GM19397 (cell line): ENCODE measurements around the gene MGAT4A.
"Not testable (repeated sequence)": the region's sequence is repeated elsewhere in the genome, so short reads cannot be mapped to it uniquely, and the experiment has no call there.

Experiments
- ATAC-seq: cut with Tn5 transposase; IDR thresholded peaks from one replicate; pipeline ENCODE4 v1.9.1; 2021; ENCODE audit warnings: mild to moderate bottlenecking, moderate library complexity; ENCODE audit not compliant: unreplicated experiment

MGAT4A gene

DNA sequence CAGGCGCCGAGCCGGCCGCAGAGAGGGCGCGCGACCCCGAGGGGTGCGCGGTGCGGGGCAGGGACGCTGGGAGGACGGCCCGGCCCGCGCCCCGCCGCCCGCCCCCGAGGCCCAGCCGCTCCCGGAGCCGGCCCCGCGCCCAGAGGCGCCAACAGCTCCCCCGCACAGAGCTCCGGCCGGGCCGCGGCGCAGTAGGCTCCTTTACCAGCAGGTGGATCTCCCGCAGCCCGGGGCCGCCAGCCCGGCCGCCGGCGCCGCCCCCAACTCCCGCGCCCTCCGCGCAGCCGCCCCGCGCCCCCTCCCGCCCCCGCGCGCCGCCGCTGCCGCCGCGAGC is 258 bp downstream of the MGAT4A start:
- ATAC-seq = peak; percentile 56

DNA sequence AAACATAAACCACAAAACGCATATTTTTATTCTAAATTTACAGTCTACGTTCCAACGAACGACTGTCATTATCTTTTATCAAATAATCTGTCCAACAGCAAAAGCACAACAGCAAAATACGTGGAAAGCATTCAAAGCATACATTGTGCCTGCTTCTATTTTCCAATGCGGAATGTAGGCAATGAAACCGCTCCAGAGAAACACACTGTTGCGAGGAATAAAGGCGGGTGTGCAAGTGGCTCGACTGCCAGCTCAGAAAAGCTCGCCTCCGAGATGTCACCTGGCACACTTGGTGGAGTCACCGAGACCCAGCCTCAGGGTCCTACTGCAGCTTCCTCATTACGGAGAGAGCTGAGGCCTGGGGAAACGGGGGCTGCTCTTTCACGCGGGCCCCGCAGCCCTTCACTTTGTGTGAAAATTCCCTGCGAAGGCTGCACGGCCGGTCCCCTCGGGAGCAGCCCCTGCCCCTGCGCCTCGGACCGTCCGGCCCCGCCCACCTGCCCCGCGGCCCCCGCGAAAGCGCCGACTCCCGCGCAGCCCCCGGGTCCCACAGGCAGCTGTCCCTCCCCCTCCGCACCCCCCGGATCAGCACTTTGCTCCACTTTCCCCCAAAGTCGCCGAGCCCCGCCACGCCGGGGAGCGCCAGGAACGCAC is 752 bp downstream of the MGAT4A start:
- no peak for ATAC-seq

DNA sequence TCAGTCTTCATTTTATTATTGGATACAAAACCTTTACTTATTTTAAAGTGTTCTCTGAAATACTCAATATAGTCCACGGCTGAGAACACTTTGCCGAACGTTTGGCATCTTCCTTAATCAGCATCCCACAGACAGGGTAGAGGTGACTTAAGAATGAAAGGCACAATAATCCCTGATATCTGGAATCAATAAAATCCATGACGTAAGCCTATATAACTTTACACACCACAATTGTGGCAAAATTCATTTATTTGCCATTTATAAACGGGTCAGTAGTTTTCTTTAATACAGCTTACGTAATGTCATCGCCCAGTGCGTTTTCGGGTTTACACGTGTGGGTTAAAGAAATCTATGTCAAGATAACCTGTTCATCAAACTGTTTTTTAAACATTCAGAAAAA is 1.3 kb downstream of the MGAT4A start:
- ATAC-seq = no peak

GRCh38 chr2:98728088-98728718 is 2.7 kb downstream of the MGAT4A start:
- not testable (repeated sequence) for ATAC-seq

GRCh38 chr2:98727369-98728087 is 3.4 kb downstream of the MGAT4A start:
- no peak for ATAC-seq

GRCh38 chr2:98726735-98727368 is 4.1 kb downstream of the MGAT4A start:
- ATAC-seq = no peak

DNA sequence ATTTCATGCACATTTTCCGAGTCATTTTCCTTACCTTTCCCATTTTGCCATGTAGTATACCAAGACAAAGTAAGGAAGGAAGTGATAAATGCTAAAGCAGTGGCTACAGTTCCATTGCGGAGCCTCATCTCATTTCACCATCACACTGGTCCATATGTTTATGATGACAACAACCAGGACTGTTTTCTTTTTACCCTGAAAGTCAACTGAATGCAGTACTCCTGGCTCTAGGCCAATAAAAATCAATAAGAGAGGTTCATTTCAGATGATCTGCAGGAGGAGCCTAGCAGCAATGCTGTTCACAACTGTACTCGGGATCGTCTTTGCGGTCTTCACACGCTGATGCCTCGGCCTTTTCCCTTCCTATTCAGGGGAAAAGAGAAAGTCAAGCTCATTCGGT is 4.7 kb downstream of the MGAT4A start:
- no peak for ATAC-seq

GRCh38 chr2:98720286-98720685 is 10.6 kb downstream of the MGAT4A start:
- no peak for ATAC-seq

- ATAC-seq = no peak
Observed at GRCh38 chr2:98717621-98718020, 13.3 kb downstream of the MGAT4A start.

DNA sequence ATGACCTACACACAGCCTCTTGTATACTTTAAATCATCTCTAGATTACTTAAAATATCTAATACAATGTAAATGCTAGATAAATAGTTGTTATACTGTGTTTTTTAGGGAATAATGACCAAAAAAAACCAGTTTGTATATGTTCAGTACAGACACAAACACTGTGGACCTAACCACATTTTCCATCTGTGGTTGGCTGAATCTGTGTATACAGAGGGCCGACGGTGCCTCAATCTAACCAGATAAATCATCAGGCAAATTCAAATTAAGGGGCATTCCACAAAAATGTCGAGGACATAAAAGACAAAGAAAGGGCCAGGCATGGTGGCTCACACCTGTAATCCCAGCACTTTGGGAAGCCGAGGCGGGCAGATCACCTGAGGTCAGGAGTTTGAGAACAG is 14.1 kb downstream of the MGAT4A start:
- ATAC-seq = no peak

DNA sequence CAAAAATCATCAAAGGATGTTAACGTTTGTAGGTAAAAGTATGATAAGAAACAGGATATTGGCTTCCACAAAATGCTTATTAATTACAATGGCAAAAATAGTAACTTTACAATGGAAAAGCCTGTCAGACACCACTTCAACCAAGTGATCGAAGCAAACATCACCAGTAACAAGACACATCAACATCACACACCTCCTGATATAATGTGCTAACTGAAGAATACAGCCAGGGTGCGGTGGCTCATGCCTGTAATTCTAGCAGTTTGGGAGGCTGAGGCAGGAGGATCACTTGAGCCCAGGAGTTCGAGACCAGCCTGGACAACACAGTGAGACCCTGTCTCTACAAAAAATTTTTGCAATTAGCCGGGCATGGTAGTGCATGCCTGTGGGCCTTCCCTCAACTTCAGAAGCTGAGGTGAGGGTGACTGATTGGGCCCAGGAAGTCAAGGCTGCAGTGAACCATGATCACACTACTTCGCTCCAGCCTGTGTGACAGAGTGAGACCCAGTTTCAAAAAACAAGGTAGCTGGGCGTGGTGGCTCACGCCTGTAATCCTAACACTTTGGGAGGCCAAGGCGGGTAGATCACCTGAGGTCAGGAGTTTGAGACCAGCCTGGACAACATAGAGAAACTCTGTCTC is 15.0 kb downstream of the MGAT4A start:
- no peak for ATAC-seq

DNA sequence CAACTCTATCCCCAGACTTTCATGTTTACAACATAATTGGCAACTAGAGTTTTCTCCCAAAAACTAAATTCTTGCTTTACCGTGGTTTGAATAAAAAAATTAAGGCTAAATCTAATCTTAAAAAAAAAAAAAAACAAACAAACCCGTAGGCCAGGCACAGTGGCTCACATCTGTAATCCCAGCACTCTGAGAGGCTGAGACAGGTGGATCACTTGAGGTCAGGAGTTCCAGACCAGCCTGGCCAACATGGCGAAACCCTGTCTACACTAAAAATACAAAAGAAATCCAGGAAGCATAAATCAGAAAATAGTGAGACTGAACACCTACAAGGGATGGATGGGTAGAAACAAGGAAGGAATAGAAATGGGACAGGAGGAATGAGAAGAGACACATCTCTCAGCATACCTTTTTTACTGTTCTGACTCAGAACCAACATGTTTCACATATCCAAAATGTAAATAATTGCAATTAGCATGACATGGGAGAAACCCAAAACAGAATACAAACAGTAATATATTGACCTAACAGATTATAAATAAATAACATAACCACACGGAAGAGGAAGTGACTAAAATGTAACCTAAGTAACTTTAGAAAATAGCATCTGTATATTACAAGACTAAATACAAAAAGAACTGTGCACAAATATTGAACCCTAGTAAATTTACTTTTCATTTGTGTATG is 17.5 kb downstream of the MGAT4A start:
- peak; percentile 85 for ATAC-seq

GRCh38 chr2:98712145-98712544 is 18.8 kb downstream of the MGAT4A start:
- ATAC-seq = no peak

- no peak for ATAC-seq
Observed at GRCh38 chr2:98711506-98711905, 19.4 kb downstream of the MGAT4A start.

GRCh38 chr2:98710734-98711133 is 20.2 kb downstream of the MGAT4A start:
- no peak for ATAC-seq

GRCh38 chr2:98709535-98709934 is 21.4 kb downstream of the MGAT4A start:
- no peak for ATAC-seq

DNA sequence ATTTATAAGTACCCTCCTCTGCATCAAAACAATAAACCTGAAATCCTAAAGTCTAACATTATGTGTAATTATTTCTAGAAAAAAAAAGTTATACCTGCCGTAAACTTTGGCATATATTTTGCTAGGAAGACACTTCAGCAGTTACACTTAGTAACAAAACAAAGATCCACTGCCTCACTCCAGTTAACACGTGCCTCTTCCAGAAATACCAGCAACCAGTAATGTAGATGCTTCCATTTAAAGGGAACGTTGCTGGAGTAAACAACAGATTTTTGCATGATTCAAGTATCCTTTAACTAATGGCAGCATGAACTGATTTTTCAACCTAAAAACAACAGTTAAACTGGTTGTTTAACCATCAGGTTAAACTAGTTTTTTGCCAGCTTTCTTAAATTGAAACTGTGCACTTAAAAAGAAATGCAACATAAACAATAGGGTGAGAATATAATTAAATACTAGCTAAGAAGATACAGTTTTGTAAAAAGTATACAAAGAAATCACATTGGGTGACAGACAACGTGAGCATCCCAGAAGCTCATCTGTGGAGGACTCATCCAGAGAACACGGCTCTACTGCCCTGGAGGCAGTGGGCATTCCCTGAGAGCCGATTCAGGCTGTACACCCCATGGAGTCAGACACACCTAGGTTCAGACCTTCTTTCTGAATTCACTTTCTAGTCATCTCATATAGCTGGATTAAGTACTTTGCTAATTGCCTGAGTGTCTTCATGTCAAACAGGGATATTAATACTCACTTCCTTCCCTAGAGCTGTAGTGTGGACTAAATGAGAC is 22.3 kb downstream of the MGAT4A start:
- ATAC-seq = no peak

GRCh38 chr2:98706591-98706990 is 24.3 kb downstream of the MGAT4A start:
- ATAC-seq = no peak

- ATAC-seq = no peak
Observed at GRCh38 chr2:98705333-98705617, 25.7 kb downstream of the MGAT4A start.
